Measurements from ENCODE around the gene ANKUB1.

The ANKUB1 gene

GRCh38 chr3:149790698-149791097, 1.7 kb downstream of the ANKUB1 start:
- no peaks in the 10 kb centered on the region for H3K9me3 Mint-ChIP-seq
- CTCF ChIA-PET = no interaction called here
- DNase-seq = no peak
- H3K4me3 Mint-ChIP-seq = no peak overlapping the region
- H3K36me3 Mint-ChIP-seq = no peaks in the 10 kb centered on the region
- H3K27me3 Mint-ChIP-seq = peaks cover 8% of the 10 kb centered on the region
- no peak overlapping the region for H3K27ac Mint-ChIP-seq
- H3K4me1 Mint-ChIP-seq = no peaks in the 10 kb centered on the region

GRCh38 chr3:149790268-149790667, 2.1 kb downstream of the ANKUB1 start:
- no peaks in the 10 kb centered on the region for H3K36me3 Mint-ChIP-seq
- H3K27me3 Mint-ChIP-seq = peaks cover 7% of the 10 kb centered on the region
- H3K4me3 Mint-ChIP-seq = no peak overlapping the region
- CTCF ChIA-PET = no interaction called here
- no peak for DNase-seq
- H3K9me3 Mint-ChIP-seq = no peaks in the 10 kb centered on the region
- H3K4me1 Mint-ChIP-seq = no peaks in the 10 kb centered on the region
- no peak overlapping the region for H3K27ac Mint-ChIP-seq

- Mint-ChIP-seq H3K4me1 (no peaks in the 10 kb centered on the region), H3K9me3 (no peaks in the 10 kb centered on the region), H3K36me3 (no peaks in the 10 kb centered on the region), H3K4me3 (no peak overlapping the region), H3K27ac (no peak overlapping the region), H3K27me3 (peaks cover 4% of the 10 kb centered on the region)
- CTCF ChIA-PET = no interaction called here
- DNase-seq = no peak
Observed at GRCh38 chr3:149784064-149784704, 8.2 kb downstream of the ANKUB1 start.

GRCh38 chr3:149783576-149783975, 8.8 kb downstream of the ANKUB1 start:
- Mint-ChIP-seq H3K9me3 (no peaks in the 10 kb centered on the region), H3K36me3 (no peaks in the 10 kb centered on the region), H3K27ac (no peak overlapping the region), H3K4me1 (no peaks in the 10 kb centered on the region), H3K27me3 (peaks cover 4% of the 10 kb centered on the region), H3K4me3 (no peak overlapping the region)
- CTCF ChIA-PET = no interaction called here
- no peak for DNase-seq

GRCh38 chr3:149781741-149782140, 10.6 kb downstream of the ANKUB1 start:
- peaks cover 7% of the 10 kb centered on the region for H3K27me3 Mint-ChIP-seq
- H3K36me3 Mint-ChIP-seq = no peaks in the 10 kb centered on the region
- no peaks in the 10 kb centered on the region for H3K9me3 Mint-ChIP-seq
- H3K4me3 Mint-ChIP-seq = no peak overlapping the region
- DNase-seq = no peak
- CTCF ChIA-PET = interaction anchor here (1.4 kb wide), 1 partner anchor 10 kb away, joined by 8 read pairs; no protein-coding TSS in a partner anchor
- no peak overlapping the region for H3K27ac Mint-ChIP-seq
- H3K4me1 Mint-ChIP-seq = no peaks in the 10 kb centered on the region

- CTCF ChIA-PET = interaction anchor here (1.4 kb wide), 1 partner anchor 9 kb away, joined by 8 read pairs; no protein-coding TSS in a partner anchor
Observed at GRCh38 chr3:149781211-149781610, 11.1 kb downstream of the ANKUB1 start.

GRCh38 chr3:149777414-149778214, 14.7 kb downstream of the ANKUB1 start:
- H3K4me1 Mint-ChIP-seq = no peaks in the 10 kb centered on the region
- CTCF ChIA-PET = interaction anchor here (0.7 kb wide), 1 partner anchor 247 kb away, joined by 3 read pairs; no protein-coding TSS in a partner anchor
- peaks cover 7% of the 10 kb centered on the region for H3K27me3 Mint-ChIP-seq
- no peak overlapping the region for H3K27ac Mint-ChIP-seq
- H3K9me3 Mint-ChIP-seq = no peaks in the 10 kb centered on the region
- no peak overlapping the region for H3K4me3 Mint-ChIP-seq
- DNase-seq = no peak
- H3K36me3 Mint-ChIP-seq = no peaks in the 10 kb centered on the region

More at GRCh38 chr3:149781211-149781610, 11.1 kb downstream of the ANKUB1 start:
- Mint-ChIP-seq H3K27ac (no peak overlapping the region), H3K9me3 (no peaks in the 10 kb centered on the region), H3K4me3 (no peak overlapping the region), H3K27me3 (peaks cover 7% of the 10 kb centered on the region), H3K36me3 (no peaks in the 10 kb centered on the region), H3K4me1 (no peaks in the 10 kb centered on the region)
- DNase-seq = no peak

GRCh38 chr3:149776170-149776569, 16.2 kb downstream of the ANKUB1 start:
- H3K36me3 Mint-ChIP-seq = no peaks in the 10 kb centered on the region
- no peaks in the 10 kb centered on the region for H3K4me1 Mint-ChIP-seq
- peaks cover 13% of the 10 kb centered on the region for H3K27me3 Mint-ChIP-seq
- H3K9me3 Mint-ChIP-seq = no peaks in the 10 kb centered on the region
- DNase-seq = no peak
- no peak overlapping the region for H3K27ac Mint-ChIP-seq
- H3K4me3 Mint-ChIP-seq = no peak overlapping the region
- CTCF ChIA-PET = interaction anchor here (1.1 to 1.9 kb wide), 3 partner anchors 16 to 264 kb away, joined by 3 to 5 read pairs (median 4); no protein-coding TSS in a partner anchor

GRCh38 chr3:149772861-149773260, 19.5 kb downstream of the ANKUB1 start:
- no peaks in the 10 kb centered on the region for H3K9me3 Mint-ChIP-seq
- no peaks in the 10 kb centered on the region for H3K4me1 Mint-ChIP-seq
- H3K4me3 Mint-ChIP-seq = no peak overlapping the region
- H3K27me3 Mint-ChIP-seq = peaks cover 16% of the 10 kb centered on the region
- no peak for DNase-seq
- CTCF ChIA-PET = interaction anchor here (0.7 to 3.9 kb wide), 7 partner anchors 9 to 241 kb away, joined by 3 to 30 read pairs (median 8); no protein-coding TSS in a partner anchor
- no peaks in the 10 kb centered on the region for H3K36me3 Mint-ChIP-seq
- no peak overlapping the region for H3K27ac Mint-ChIP-seq

GRCh38 chr3:149771652-149772271, 20.6 kb downstream of the ANKUB1 start:
- H3K27me3 Mint-ChIP-seq = peaks cover 13% of the 10 kb centered on the region
- DNase-seq = peak; percentile 36
- H3K4me3 Mint-ChIP-seq = no peak overlapping the region
- no peaks in the 10 kb centered on the region for H3K4me1 Mint-ChIP-seq
- no peak overlapping the region for H3K27ac Mint-ChIP-seq
- no peaks in the 10 kb centered on the region for H3K9me3 Mint-ChIP-seq
- no peaks in the 10 kb centered on the region for H3K36me3 Mint-ChIP-seq
- CTCF ChIA-PET = interaction anchor here (0.7 to 3.9 kb wide), 21 partner anchors 8 to 448 kb away, joined by 3 to 30 read pairs (median 4); partner anchors contain the start of gene COMMD2

GRCh38 chr3:149770246-149770645, 22.1 kb downstream of the ANKUB1 start:
- Mint-ChIP-seq H3K4me1 (no peaks in the 10 kb centered on the region), H3K36me3 (no peaks in the 10 kb centered on the region), H3K4me3 (no peak overlapping the region), H3K9me3 (no peaks in the 10 kb centered on the region), H3K27me3 (peaks cover 18% of the 10 kb centered on the region), H3K27ac (no peak overlapping the region)
- no peak for DNase-seq
- CTCF ChIA-PET = interaction anchor here (0.9 to 3.9 kb wide), 12 partner anchors 17 to 278 kb away, joined by 3 to 30 read pairs (median 6); no protein-coding TSS in a partner anchor

- Mint-ChIP-seq H3K36me3 (no peaks in the 10 kb centered on the region), H3K4me1 (no peaks in the 10 kb centered on the region), H3K9me3 (no peaks in the 10 kb centered on the region), H3K27ac (no peak overlapping the region), H3K4me3 (no peak overlapping the region), H3K27me3 (peaks cover 18% of the 10 kb centered on the region)
- CTCF ChIA-PET = interaction anchor here (1.0 kb wide), 1 partner anchor 51 kb away, joined by 3 read pairs; no protein-coding TSS in a partner anchor
- no peak for DNase-seq
Observed at GRCh38 chr3:149768704-149769103, 23.6 kb downstream of the ANKUB1 start.

- no peak for DNase-seq
- Mint-ChIP-seq H3K9me3 (no peaks in the 10 kb centered on the region), H3K4me1 (no peaks in the 10 kb centered on the region), H3K27me3 (peaks cover 18% of the 10 kb centered on the region), H3K36me3 (no peaks in the 10 kb centered on the region), H3K4me3 (no peak overlapping the region), H3K27ac (no peak overlapping the region)
- CTCF ChIA-PET = interaction anchor here (0.8 to 1.2 kb wide), 3 partner anchors 17 to 50 kb away, joined by 3 to 8 read pairs (median 3); no protein-coding TSS in a partner anchor
Observed at GRCh38 chr3:149767720-149768119, 24.6 kb downstream of the ANKUB1 start.

GRCh38 chr3:149765762-149766334, 26.5 kb downstream of the ANKUB1 start:
- no peak for DNase-seq
- H3K4me3 Mint-ChIP-seq = no peak overlapping the region
- H3K9me3 Mint-ChIP-seq = no peaks in the 10 kb centered on the region
- no peaks in the 10 kb centered on the region for H3K4me1 Mint-ChIP-seq
- H3K27ac Mint-ChIP-seq = no peak overlapping the region
- H3K27me3 Mint-ChIP-seq = peaks cover 9% of the 10 kb centered on the region
- CTCF ChIA-PET = interaction anchor here (0.9 to 1.3 kb wide), 3 partner anchors 42 to 195 kb away, joined by 4 to 9 read pairs (median 4); no protein-coding TSS in a partner anchor
- no peaks in the 10 kb centered on the region for H3K36me3 Mint-ChIP-seq
